Epithelial cell of proximal tubule (primary cell): ENCODE measurements around the gene PDE4D. TPM values are rescaled to one million over a fixed set of nuclear protein-coding genes. Genes with fewer than 3 reads are reported as not detected.
"Not testable (repeated sequence)": the region's sequence is repeated elsewhere in the genome, so short reads cannot be mapped to it uniquely, and the experiment has no call there.

Experiments used
- DNase-seq: peaks from one replicate; pipeline ENCODE4 v3.0.0-alpha.2; 2011; ENCODE audit warnings: low read depth
- H3K4me3 ChIP-seq: 2 replicates; pipeline ENCODE4 v1.5.1; 2011; ENCODE audit warnings: low read depth, mild to moderate bottlenecking, low read length
- total RNA-seq: library from RNA; depleted of rRNA; stranded (reverse); fragments of >200 nt; gene quantifications from 2 replicates; pipeline ENCODE4 v1.2.3, GENCODE V29; 2015
- TF ChIP-seq, protein P1 (sequence below): conservative IDR thresholded peaks from 2 replicates; pipeline ENCODE4 v1.5.1; 2012; ENCODE audit warnings: low read depth, mild to moderate bottlenecking, low read length

The PDE4D gene
- total RNA-seq, 1 donor from 2014 or later, result 18.4 TPM

DNA sequence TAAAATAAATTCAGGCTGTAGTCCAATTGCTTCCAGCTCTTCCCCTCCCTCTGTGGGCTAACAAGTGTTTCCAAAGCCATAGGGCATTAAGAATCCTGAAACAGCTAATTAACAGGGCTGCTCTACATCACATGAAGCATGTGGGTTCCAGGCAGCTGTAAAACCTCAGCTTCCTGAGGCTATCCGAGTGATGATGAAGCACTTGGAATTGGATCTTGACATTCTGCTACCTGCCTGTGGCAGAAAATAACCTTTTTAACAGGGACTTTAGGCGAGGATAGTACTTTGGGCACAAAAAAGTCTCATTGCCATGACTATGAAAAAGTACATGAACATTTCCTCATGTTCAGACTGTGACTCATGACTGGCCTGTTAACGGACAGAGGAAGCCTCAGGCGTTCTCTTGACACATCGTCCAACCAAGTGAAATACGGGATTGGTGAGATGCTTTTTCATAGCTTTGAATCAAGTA lies 107.2 kb downstream of the PDE4D start:
- TF ChIP-seq, protein P1, sequence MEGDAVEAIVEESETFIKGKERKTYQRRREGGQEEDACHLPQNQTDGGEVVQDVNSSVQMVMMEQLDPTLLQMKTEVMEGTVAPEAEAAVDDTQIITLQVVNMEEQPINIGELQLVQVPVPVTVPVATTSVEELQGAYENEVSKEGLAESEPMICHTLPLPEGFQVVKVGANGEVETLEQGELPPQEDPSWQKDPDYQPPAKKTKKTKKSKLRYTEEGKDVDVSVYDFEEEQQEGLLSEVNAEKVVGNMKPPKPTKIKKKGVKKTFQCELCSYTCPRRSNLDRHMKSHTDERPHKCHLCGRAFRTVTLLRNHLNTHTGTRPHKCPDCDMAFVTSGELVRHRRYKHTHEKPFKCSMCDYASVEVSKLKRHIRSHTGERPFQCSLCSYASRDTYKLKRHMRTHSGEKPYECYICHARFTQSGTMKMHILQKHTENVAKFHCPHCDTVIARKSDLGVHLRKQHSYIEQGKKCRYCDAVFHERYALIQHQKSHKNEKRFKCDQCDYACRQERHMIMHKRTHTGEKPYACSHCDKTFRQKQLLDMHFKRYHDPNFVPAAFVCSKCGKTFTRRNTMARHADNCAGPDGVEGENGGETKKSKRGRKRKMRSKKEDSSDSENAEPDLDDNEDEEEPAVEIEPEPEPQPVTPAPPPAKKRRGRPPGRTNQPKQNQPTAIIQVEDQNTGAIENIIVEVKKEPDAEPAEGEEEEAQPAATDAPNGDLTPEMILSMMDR, result no peak
- DNase-seq, result no peak
- H3K4me3 ChIP-seq, result no peak overlapping the region

DNA sequence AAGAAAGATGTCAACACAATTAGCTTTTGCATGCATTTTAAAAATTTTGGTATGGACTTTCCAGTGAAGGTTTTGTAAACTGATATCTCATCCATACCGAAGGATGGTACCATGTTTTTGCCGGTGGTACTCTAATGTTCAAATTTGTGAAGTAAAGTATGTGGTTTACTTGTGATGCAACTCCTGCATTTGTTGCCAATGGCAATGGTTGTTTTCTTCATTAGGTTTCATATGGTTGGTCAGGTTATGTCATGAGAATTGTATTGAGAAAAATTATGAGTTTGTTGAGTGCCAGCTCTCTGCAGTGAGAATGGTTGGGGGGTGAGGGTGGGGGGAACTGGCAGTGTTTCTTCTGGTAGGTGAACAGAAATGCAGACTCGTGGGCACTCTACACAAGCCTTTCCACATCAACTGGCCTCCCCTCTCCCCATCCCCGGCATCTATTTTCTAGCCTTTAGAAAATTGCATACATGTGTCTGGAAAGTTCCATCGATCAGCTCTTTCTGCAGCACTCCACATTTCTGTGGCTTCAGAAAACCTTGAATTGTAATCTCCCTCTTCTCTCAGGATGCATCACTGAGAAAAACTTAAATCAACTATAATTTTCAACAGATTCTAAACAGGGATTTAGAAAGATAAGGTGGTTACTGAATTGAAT lies 107.7 kb downstream of the PDE4D start:
- H3K4me3 ChIP-seq, result no peak overlapping the region
- no peak for DNase-seq
- TF ChIP-seq, protein P1, result no peak

DNA sequence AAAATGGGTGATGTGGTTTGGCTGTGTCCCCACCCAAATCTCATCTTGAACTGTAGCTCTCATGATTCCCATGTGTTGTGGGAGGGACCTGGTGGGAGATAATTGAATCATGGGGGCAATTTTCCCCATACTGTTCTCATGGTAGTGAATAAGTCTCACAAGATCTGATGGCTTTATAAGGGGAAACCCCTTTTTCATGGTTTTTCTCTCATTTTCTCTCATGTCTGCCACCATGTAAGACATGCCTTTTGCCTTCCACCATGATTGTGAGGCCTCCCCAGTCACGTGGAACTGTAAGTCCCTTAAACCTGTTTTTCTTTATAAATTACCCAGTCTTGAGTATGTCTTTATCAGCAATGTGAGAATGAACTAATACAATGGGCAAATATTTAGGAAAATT lies 108.8 kb downstream of the PDE4D start:
- DNase-seq, H3K4me3 ChIP-seq: not testable (repeated sequence)

DNA sequence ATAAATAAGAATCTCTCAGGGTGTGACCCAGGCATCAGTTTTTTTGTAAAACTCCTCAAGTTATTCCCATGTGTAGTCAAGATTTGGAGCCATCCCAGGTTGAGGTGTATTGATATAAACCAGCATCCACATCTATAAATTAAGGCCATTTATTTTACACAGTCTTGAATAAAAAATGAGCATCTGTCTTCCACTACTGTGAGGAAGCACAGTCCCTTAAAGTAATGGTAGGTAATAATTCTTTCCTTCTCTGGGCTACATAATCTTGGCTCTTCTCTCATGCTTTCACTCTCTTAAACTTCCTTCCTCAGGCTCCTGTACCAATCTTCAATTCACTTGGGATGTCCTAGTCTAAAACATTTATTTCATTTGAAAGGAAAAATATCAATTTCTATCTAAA lies 110.3 kb downstream of the PDE4D start:
- TF ChIP-seq, protein P1, result no peak
- H3K4me3 ChIP-seq, result no peak overlapping the region
- no peak for DNase-seq

DNA sequence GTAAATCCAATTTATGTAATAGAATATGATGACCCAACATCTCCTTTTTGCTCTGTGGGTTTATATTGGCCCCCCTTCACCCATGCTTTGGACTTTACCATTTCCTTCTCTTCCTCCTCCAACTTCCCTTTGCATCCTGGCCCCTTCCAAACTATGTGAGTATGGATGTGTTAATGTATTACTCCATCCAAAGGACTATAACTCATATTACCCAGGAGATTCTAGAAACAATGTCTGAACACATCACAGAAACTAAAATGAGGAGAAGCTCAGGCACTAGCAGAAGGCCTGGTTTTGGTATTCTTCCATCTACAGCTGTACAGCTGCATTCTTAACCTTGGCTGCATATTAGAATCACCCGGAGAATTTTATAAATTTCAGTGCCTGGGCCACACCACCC lies 110.7 kb downstream of the PDE4D start:
- TF ChIP-seq, protein P1, result no peak
- DNase-seq, result no peak
- no peak overlapping the region for H3K4me3 ChIP-seq

DNA sequence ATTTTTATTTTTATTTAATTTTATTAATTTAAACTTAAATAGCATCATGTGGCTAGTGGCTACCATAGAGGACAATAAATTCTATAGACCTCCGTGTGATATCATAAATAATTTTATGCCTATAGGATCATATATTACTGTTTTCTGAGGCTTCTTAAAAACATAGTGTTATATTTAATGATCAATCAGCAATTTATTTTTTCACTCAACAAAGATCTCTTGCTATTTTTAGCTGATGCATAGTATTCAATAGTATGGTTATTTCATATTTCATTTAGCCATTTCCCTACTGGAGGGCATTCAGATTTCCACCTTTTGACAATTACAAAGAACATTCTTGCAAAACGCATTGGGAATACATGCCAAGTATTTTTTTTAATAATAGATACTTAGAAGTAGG lies 114.1 kb downstream of the PDE4D start:
- DNase-seq, result no peak
- TF ChIP-seq, protein P1, result no peak
- no peak overlapping the region for H3K4me3 ChIP-seq

DNA sequence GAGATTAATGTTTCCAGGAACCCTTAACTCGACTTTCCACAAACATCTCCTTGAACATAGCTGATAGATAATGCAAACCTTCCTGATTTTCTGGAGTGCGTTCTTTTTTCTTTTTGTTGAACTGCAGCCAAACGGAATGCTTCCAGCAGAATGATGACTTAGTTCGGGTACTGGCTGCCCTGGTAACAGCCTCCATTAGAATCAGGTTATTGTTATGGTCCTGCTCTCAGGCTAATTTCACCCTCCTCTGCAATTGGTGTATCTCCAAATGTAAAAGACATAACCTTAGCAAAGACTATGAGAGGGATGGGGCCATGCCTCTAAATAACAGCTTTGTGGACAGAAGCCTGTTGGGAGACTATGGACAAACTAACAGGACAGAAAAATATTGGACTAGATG lies 116.5 kb downstream of the PDE4D start:
- H3K4me3 ChIP-seq, result no peak overlapping the region
- no peak for DNase-seq
- TF ChIP-seq, protein P1, result no peak
